Prostate gland (tissue), 2 donors: ENCODE results near the gene SHROOM3.

ENCODE experiments used
- CTCF ChIP-seq, 4 experiments: fragments of 200-600 bp in 2 of 4; fragments of 450-650 bp in 2 of 4; sonication (generic) in 2 of 4; IDR thresholded peaks; 1 replicate in 3 of 4; 2 replicates in 1 of 4; pipeline ENCODE4 v1.5.1; 2016 to 2019; ENCODE audit warnings: antibody characterized with exemption in 4 of 4, mild to moderate bottlenecking in 2 of 4, moderate library complexity in 2 of 4
- POLR2A ChIP-seq: fragments of 450-650 bp; IDR thresholded peaks from one replicate; pipeline ENCODE4 v1.6.1; 2016; ENCODE audit warnings: antibody characterized with exemption, mild to moderate bottlenecking

DNA sequence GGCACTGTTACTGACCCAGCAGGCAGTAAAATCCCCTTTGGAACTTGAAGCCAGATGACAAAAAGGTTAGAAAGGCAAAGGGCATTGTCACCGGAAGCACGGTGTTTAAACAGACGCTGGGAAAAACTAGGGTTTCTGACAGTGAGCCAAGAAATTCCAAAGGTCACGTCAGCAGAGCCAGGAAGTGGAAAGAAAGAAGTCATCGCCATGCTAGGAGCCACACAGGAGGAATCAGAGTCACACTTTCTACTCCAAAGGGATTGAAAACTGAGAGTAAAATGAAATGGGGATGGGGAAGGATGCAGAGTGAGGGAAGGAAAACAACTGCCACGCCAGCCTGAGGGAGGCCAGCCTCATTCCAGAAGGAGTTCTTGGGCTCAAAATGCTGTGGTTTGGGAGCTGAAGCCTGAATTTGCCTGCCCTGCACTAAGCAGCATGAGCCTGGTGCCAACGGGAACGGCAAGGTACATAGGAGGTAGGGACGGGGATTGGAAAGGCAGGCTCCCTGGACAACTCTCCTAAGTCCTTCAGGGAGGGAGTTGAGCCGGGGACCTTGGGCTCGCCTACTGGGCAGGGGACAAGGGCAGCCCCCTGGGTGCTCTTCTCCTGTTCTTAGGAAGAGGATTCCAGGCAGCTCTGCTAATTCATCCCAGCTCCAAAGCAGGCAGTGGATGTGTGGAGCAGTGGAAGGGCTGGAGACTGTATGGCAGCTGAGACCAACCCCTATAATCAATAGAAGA, 396.1 kb downstream of the SHROOM3 start:
- TF ChIP-seq CTCF (IDR thresholded peaks at IDR 0.05) (no peak), POLR2A (no peak)
